Medulla oblongata (tissue), 1 donor: ENCODE data around the gene GVQW3.

Experiments used
- DNase-seq: peaks from one replicate; pipeline ENCODE4 v3.0.0-alpha.2; 2015; ENCODE audit errors: extremely low spot score

Gene GVQW3

GRCh38 chr11:76380977-76381719 lies at the start of gene GVQW3, which contains the start of gene THAP12:
Gene GVQW3 (plus strand): TSS chr11:76381323. CDS start chr11:76381829, 506 bp downstream.
Gene THAP12 (minus strand): TSS chr11:76381132. CDS start chr11:76380836, 296 bp downstream.
- peak; percentile 98 for DNase-seq

GRCh38 chr11:76334826-76335389 lies 46.2 kb upstream of the GVQW3 start:
- no peak for DNase-seq

- no peak for DNase-seq
Measured at GRCh38 chr11:76335842-76336241, 45.3 kb upstream of the GVQW3 start.

- DNase-seq = no peak
Measured at GRCh38 chr11:76336597-76336996, 44.5 kb upstream of the GVQW3 start.

- no peak for DNase-seq
Measured at GRCh38 chr11:76337469-76337868, 43.7 kb upstream of the GVQW3 start.

GRCh38 chr11:76337923-76338322 lies 43.2 kb upstream of the GVQW3 start:
- no peak for DNase-seq

- peak; percentile 28 for DNase-seq
Measured at GRCh38 chr11:76339221-76339620, 41.9 kb upstream of the GVQW3 start.

GRCh38 chr11:76347466-76347865 lies 33.7 kb upstream of the GVQW3 start:
- peak; percentile 21 for DNase-seq

- no peak for DNase-seq
Measured at GRCh38 chr11:76348348-76348747, 32.8 kb upstream of the GVQW3 start.

- peak; percentile 54 for DNase-seq
Measured at GRCh38 chr11:76355172-76355571, 26.0 kb upstream of the GVQW3 start.

GRCh38 chr11:76361374-76361773 lies 19.7 kb upstream of the GVQW3 start:
- no peak for DNase-seq

- no peak for DNase-seq
Measured at GRCh38 chr11:76361776-76362175, 19.3 kb upstream of the GVQW3 start.

GRCh38 chr11:76362716-76363115 lies 18.4 kb upstream of the GVQW3 start:
- DNase-seq = no peak

- no peak for DNase-seq
Measured at GRCh38 chr11:76365038-76365679, 16.0 kb upstream of the GVQW3 start.

GRCh38 chr11:76368490-76368889 lies 12.6 kb upstream of the GVQW3 start:
- no peak for DNase-seq

- DNase-seq = no peak
Measured at GRCh38 chr11:76369406-76369805, 11.7 kb upstream of the GVQW3 start.

GRCh38 chr11:76371170-76371569 lies 10.0 kb upstream of the GVQW3 start:
- no peak for DNase-seq

- no peak for DNase-seq
Measured at GRCh38 chr11:76376746-76377558, 4.2 kb upstream of the GVQW3 start.

- DNase-seq = no peak
Measured at GRCh38 chr11:76379807-76380158, 1.3 kb upstream of the GVQW3 start.

GRCh38 chr11:76380159-76380976 lies 755 bp upstream of the GVQW3 start:
- DNase-seq = peak; percentile 32

- DNase-seq = no peak
Measured at GRCh38 chr11:76382209-76382608, 1.1 kb downstream of the GVQW3 start.
